ENCODE data around the gene TRPV4.

The TRPV4 gene

GRCh38 chr12:109758426-109759420 lies 74.5 kb downstream of the TRPV4 start:
- no peak overlapping the region for H3K9ac ChIP-seq (ENCODE audit: low read depth in 1 of 2, low read length in 2 of 2)
- H3K27ac ChIP-seq (ENCODE audit: low read depth in 2 of 2, low read length in 2 of 2) = no peak overlapping the region
- H3K27me3 ChIP-seq (ENCODE audit: control insufficient read depth in 2 of 2, insufficient read depth in 2 of 2, low read length in 2 of 2) = no peaks in the 10 kb centered on the region
- no peaks in the 10 kb centered on the region for H3K9me3 ChIP-seq (ENCODE audit: control insufficient read depth in 2 of 2, low read length in 2 of 2)
- no peak overlapping the region for H3K4me3 ChIP-seq (ENCODE audit: low read length in 2 of 2)
- peaks cover 0 to 3% of the 10 kb centered on the region in 2 donors for H3K4me1 ChIP-seq (ENCODE audit: control insufficient read depth in 2 of 2, insufficient read depth in 2 of 2, low read length in 2 of 2)
- H3K36me3 ChIP-seq (ENCODE audit: control insufficient read depth in 2 of 2, insufficient read depth in 2 of 2, low read length in 2 of 2) = no peaks in the 10 kb centered on the region

DNA sequence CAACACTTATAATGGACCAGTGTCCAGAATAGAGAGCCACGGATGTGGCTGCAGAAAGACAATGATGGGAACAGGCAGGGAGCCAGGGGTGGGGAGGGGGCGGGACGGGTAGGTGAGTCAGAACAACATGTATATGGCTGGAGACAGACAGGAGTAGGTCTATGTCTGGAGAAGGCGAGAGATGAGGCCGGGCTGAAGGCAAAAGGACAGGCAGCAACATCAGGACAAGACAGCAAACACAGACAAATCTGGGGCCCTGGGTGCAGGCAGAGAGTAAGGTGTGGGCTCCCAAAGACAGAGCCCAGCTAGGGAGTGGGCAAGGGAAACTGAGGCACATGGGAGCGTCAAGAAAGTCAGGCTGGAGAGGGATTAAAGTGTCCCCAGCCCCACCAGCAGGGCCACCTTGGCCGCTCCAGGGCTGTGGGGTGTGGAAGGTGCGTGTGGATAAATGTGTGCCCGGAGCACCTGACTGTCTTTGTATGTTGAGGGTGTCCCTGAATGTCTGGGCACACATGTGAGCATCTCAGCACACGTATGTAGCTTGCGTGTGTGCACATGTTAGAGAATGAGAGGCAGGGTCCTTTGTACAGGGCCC lies 75.4 kb downstream of the TRPV4 start:
- no peak overlapping the region for H3K9ac ChIP-seq (ENCODE audit: low read depth in 1 of 2, low read length in 2 of 2)

DNA sequence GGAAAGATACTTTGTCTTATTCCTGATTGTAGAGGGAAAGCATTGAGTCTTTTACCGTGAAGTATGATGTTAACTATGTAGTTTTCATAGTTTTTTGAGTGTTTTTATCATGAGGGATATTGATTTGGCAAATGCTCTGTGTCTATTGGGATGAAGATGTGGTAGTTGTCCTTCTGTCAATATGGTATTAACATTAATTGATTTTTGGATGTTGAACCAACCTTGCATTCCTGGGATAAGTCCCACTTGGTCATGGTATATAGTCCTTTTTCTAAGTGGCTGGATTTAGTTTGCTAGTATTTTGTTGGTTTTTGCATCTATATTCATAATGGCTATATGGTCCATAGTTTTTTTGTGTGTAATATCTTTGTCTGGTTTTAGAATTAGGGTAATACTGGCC lies 76.7 kb downstream of the TRPV4 start:
- no peaks in the 10 kb centered on the region for H3K9me3 ChIP-seq (ENCODE audit: control insufficient read depth in 2 of 2, low read length in 2 of 2)
- no peaks in the 10 kb centered on the region for H3K27me3 ChIP-seq (ENCODE audit: control insufficient read depth in 2 of 2, insufficient read depth in 2 of 2, low read length in 2 of 2)
- no peaks in the 10 kb centered on the region for H3K4me1 ChIP-seq (ENCODE audit: control insufficient read depth in 2 of 2, insufficient read depth in 2 of 2, low read length in 2 of 2)
- no peaks in the 10 kb centered on the region for H3K36me3 ChIP-seq (ENCODE audit: control insufficient read depth in 2 of 2, insufficient read depth in 2 of 2, low read length in 2 of 2)
- no peak overlapping the region for H3K27ac ChIP-seq (ENCODE audit: low read depth in 2 of 2, low read length in 2 of 2)
- no peak overlapping the region for H3K4me3 ChIP-seq (ENCODE audit: low read length in 2 of 2)
- H3K9ac ChIP-seq (ENCODE audit: low read depth in 1 of 2, low read length in 2 of 2) = no peak overlapping the region

More for the DNA sequence above, 75.4 kb downstream of the TRPV4 start:
- Histone ChIP-seq H3K4me1 (ENCODE audit: control insufficient read depth in 2 of 2, insufficient read depth in 2 of 2, low read length in 2 of 2) (peaks cover 0 to under 1% of the 10 kb centered on the region in 2 donors), H3K9me3 (ENCODE audit: control insufficient read depth in 2 of 2, low read length in 2 of 2) (no peaks in the 10 kb centered on the region), H3K36me3 (ENCODE audit: control insufficient read depth in 2 of 2, insufficient read depth in 2 of 2, low read length in 2 of 2) (no peaks in the 10 kb centered on the region), H3K27me3 (ENCODE audit: control insufficient read depth in 2 of 2, insufficient read depth in 2 of 2, low read length in 2 of 2) (no peaks in the 10 kb centered on the region), H3K27ac (ENCODE audit: low read depth in 2 of 2, low read length in 2 of 2) (no peak overlapping the region), H3K4me3 (ENCODE audit: low read length in 2 of 2) (no peak overlapping the region)

GRCh38 chr12:109753959-109754358 lies 79.2 kb downstream of the TRPV4 start:
- Histone ChIP-seq H3K4me1 (ENCODE audit: control insufficient read depth in 2 of 2, insufficient read depth in 2 of 2, low read length in 2 of 2) (no peaks in the 10 kb centered on the region), H3K36me3 (ENCODE audit: control insufficient read depth in 2 of 2, insufficient read depth in 2 of 2, low read length in 2 of 2) (no peaks in the 10 kb centered on the region), H3K9ac (ENCODE audit: low read depth in 1 of 2, low read length in 2 of 2) (no peak overlapping the region), H3K27ac (ENCODE audit: low read depth in 2 of 2, low read length in 2 of 2) (no peak overlapping the region), H3K9me3 (ENCODE audit: control insufficient read depth in 2 of 2, low read length in 2 of 2) (no peaks in the 10 kb centered on the region), H3K27me3 (ENCODE audit: control insufficient read depth in 2 of 2, insufficient read depth in 2 of 2, low read length in 2 of 2) (no peaks in the 10 kb centered on the region), H3K4me3 (ENCODE audit: low read length in 2 of 2) (no peak overlapping the region)

DNA sequence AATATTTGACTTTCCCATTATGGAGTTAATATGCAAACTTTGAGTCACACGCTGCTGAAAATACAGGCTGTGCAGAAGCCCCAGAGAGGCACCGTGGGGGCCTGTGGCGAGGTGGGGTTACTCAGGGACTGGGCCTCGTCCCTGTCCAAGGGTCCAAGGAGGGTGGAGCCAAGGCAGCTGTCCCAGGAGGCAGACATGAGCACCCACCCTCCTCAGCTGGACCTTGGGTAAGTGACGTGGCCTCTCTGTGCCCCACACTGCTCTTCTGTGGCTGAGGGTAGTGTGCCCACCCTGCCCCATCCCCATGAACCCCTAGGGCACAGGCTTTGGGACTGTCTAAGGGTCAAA lies 80.2 kb downstream of the TRPV4 start:
- no peaks in the 10 kb centered on the region for H3K27me3 ChIP-seq (ENCODE audit: control insufficient read depth in 2 of 2, insufficient read depth in 2 of 2, low read length in 2 of 2)
- H3K4me1 ChIP-seq (ENCODE audit: control insufficient read depth in 2 of 2, insufficient read depth in 2 of 2, low read length in 2 of 2) = no peaks in the 10 kb centered on the region
- no peaks in the 10 kb centered on the region for H3K36me3 ChIP-seq (ENCODE audit: control insufficient read depth in 2 of 2, insufficient read depth in 2 of 2, low read length in 2 of 2)
- no peak overlapping the region for H3K4me3 ChIP-seq (ENCODE audit: low read length in 2 of 2)
- no peak overlapping the region for H3K27ac ChIP-seq (ENCODE audit: low read depth in 2 of 2, low read length in 2 of 2)
- no peaks in the 10 kb centered on the region for H3K9me3 ChIP-seq (ENCODE audit: control insufficient read depth in 2 of 2, low read length in 2 of 2)
- no peak overlapping the region for H3K9ac ChIP-seq (ENCODE audit: low read depth in 1 of 2, low read length in 2 of 2)

- Histone ChIP-seq H3K4me3 (ENCODE audit: low read length in 2 of 2) (no peak overlapping the region), H3K4me1 (ENCODE audit: control insufficient read depth in 2 of 2, insufficient read depth in 2 of 2, low read length in 2 of 2) (no peaks in the 10 kb centered on the region), H3K27me3 (ENCODE audit: control insufficient read depth in 2 of 2, insufficient read depth in 2 of 2, low read length in 2 of 2) (no peaks in the 10 kb centered on the region), H3K9me3 (ENCODE audit: control insufficient read depth in 2 of 2, low read length in 2 of 2) (no peaks in the 10 kb centered on the region), H3K9ac (ENCODE audit: low read depth in 1 of 2, low read length in 2 of 2) (no peak overlapping the region), H3K27ac (ENCODE audit: low read depth in 2 of 2, low read length in 2 of 2) (no peak overlapping the region), H3K36me3 (ENCODE audit: control insufficient read depth in 2 of 2, insufficient read depth in 2 of 2, low read length in 2 of 2) (no peaks in the 10 kb centered on the region)
Measured at GRCh38 chr12:109752117-109753053, 80.8 kb downstream of the TRPV4 start.

- no peak overlapping the region for H3K4me3 ChIP-seq (ENCODE audit: low read length in 2 of 2)
- H3K4me1 ChIP-seq (ENCODE audit: control insufficient read depth in 2 of 2, insufficient read depth in 2 of 2, low read length in 2 of 2) = no peaks in the 10 kb centered on the region
Measured at GRCh38 chr12:109744986-109745942, 87.9 kb downstream of the TRPV4 start.

GRCh38 chr12:109744026-109744425 lies 89.2 kb downstream of the TRPV4 start:
- Histone ChIP-seq H3K4me3 (ENCODE audit: low read length in 2 of 2) (no peak overlapping the region), H3K9ac (ENCODE audit: low read depth in 1 of 2, low read length in 2 of 2) (no peak overlapping the region), H3K9me3 (ENCODE audit: control insufficient read depth in 2 of 2, low read length in 2 of 2) (no peaks in the 10 kb centered on the region)

More at GRCh38 chr12:109744986-109745942, 87.9 kb downstream of the TRPV4 start:
- H3K36me3 ChIP-seq (ENCODE audit: control insufficient read depth in 2 of 2, insufficient read depth in 2 of 2, low read length in 2 of 2) = no peaks in the 10 kb centered on the region
- H3K9ac ChIP-seq (ENCODE audit: low read depth in 1 of 2, low read length in 2 of 2) = no peak overlapping the region
- H3K9me3 ChIP-seq (ENCODE audit: control insufficient read depth in 2 of 2, low read length in 2 of 2) = no peaks in the 10 kb centered on the region
- no peak overlapping the region for H3K27ac ChIP-seq (ENCODE audit: low read depth in 2 of 2, low read length in 2 of 2)
- H3K27me3 ChIP-seq (ENCODE audit: control insufficient read depth in 2 of 2, insufficient read depth in 2 of 2, low read length in 2 of 2) = no peaks in the 10 kb centered on the region

More at GRCh38 chr12:109744026-109744425, 89.2 kb downstream of the TRPV4 start:
- H3K36me3 ChIP-seq (ENCODE audit: control insufficient read depth in 2 of 2, insufficient read depth in 2 of 2, low read length in 2 of 2) = no peaks in the 10 kb centered on the region
- H3K27me3 ChIP-seq (ENCODE audit: control insufficient read depth in 2 of 2, insufficient read depth in 2 of 2, low read length in 2 of 2) = no peaks in the 10 kb centered on the region
- H3K4me1 ChIP-seq (ENCODE audit: control insufficient read depth in 2 of 2, insufficient read depth in 2 of 2, low read length in 2 of 2) = no peaks in the 10 kb centered on the region
- H3K27ac ChIP-seq (ENCODE audit: low read depth in 2 of 2, low read length in 2 of 2) = no peak overlapping the region
